ENCODE results near the gene IQCB1.
"Not testable (repeated sequence)": the region's sequence is repeated elsewhere in the genome, so short reads cannot be mapped to it uniquely, and the experiment has no call there.

IQCB1 gene

GRCh38 chr3:121794264-121794983 is 40.4 kb downstream of the IQCB1 start:
- no peak overlapping the region for H2AFZ ChIP-seq (ENCODE audit: low read depth, low read length)
- TF ChIP-seq EZH2 (IDR thresholded peaks at IDR 0.05; ENCODE audit: borderline replicate concordance, low read depth, low read length, severe bottlenecking), result no peak
- TF ChIP-seq, protein P1, sequence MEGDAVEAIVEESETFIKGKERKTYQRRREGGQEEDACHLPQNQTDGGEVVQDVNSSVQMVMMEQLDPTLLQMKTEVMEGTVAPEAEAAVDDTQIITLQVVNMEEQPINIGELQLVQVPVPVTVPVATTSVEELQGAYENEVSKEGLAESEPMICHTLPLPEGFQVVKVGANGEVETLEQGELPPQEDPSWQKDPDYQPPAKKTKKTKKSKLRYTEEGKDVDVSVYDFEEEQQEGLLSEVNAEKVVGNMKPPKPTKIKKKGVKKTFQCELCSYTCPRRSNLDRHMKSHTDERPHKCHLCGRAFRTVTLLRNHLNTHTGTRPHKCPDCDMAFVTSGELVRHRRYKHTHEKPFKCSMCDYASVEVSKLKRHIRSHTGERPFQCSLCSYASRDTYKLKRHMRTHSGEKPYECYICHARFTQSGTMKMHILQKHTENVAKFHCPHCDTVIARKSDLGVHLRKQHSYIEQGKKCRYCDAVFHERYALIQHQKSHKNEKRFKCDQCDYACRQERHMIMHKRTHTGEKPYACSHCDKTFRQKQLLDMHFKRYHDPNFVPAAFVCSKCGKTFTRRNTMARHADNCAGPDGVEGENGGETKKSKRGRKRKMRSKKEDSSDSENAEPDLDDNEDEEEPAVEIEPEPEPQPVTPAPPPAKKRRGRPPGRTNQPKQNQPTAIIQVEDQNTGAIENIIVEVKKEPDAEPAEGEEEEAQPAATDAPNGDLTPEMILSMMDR (IDR thresholded peaks at IDR 0.05; ENCODE audit: borderline replicate concordance, extremely low read depth, low read length, poor library complexity, severe bottlenecking), result no peak
- no peak overlapping the region for H3K27ac ChIP-seq (ENCODE audit: low read length)
- no peak for ATAC-seq (ENCODE audit: insufficient read depth, low read depth)
- H3K79me2 ChIP-seq (ENCODE audit: insufficient read depth, low read length), result no peaks in the 10 kb centered on the region
- no peaks in the 10 kb centered on the region for H3K27me3 ChIP-seq (ENCODE audit: insufficient read depth, low read length, poor library complexity)
- H3K4me2 ChIP-seq (ENCODE audit: insufficient read depth, low read length), result no peak overlapping the region
- no peaks in the 10 kb centered on the region for H4K20me1 ChIP-seq (ENCODE audit: insufficient read depth, low read length)
- H3K9me3 ChIP-seq (ENCODE audit: insufficient read depth, low read length, severe bottlenecking), result no peaks in the 10 kb centered on the region
- no peak for DNase-seq
- H3K4me3 ChIP-seq (ENCODE audit: low read depth in 1 of 2, low read length in 2 of 2), result no peak overlapping the region
- H3K36me3 ChIP-seq (ENCODE audit: insufficient read depth, low read length), result peaks cover 75% of the 10 kb centered on the region; the same call in 1 of the 2 replicates
- H3K9ac ChIP-seq (ENCODE audit: low read depth, low read length), result no peak overlapping the region
- no peaks in the 10 kb centered on the region for H3K4me1 ChIP-seq (ENCODE audit: insufficient read depth, low read length)

- Histone ChIP-seq H3K4me3 (ENCODE audit: low read depth in 1 of 2, low read length in 2 of 2) (no peak overlapping the region), H3K4me2 (ENCODE audit: insufficient read depth, low read length) (no peak overlapping the region), H3K27ac (ENCODE audit: low read length) (no peak overlapping the region), H3K79me2 (ENCODE audit: insufficient read depth, low read length) (no peaks in the 10 kb centered on the region), H3K36me3 (ENCODE audit: insufficient read depth, low read length) (peaks cover 76% of the 10 kb centered on the region), H2AFZ (ENCODE audit: low read depth, low read length) (no peak overlapping the region), H3K9ac (ENCODE audit: low read depth, low read length) (no peak overlapping the region), H3K9me3 (ENCODE audit: insufficient read depth, low read length, severe bottlenecking) (no peaks in the 10 kb centered on the region), H4K20me1 (ENCODE audit: insufficient read depth, low read length) (no peaks in the 10 kb centered on the region), H3K4me1 (ENCODE audit: insufficient read depth, low read length) (no peaks in the 10 kb centered on the region), H3K27me3 (ENCODE audit: insufficient read depth, low read length, poor library complexity) (no peaks in the 10 kb centered on the region)
- no peak for DNase-seq
- TF ChIP-seq, protein P1 (IDR thresholded peaks at IDR 0.05; ENCODE audit: borderline replicate concordance, extremely low read depth, low read length, poor library complexity, severe bottlenecking), result no peak
- TF ChIP-seq EZH2 (IDR thresholded peaks at IDR 0.05; ENCODE audit: borderline replicate concordance, low read depth, low read length, severe bottlenecking), result no peak
- ATAC-seq (ENCODE audit: insufficient read depth, low read depth), result no peak
These were observed 41.8 kb downstream of the IQCB1 start for GRCh38 chr3:121793078-121793477.

GRCh38 chr3:121786485-121786884 is 48.4 kb downstream of the IQCB1 start:
- Histone ChIP-seq H4K20me1 (ENCODE audit: insufficient read depth, low read length) (no peaks in the 10 kb centered on the region), H3K36me3 (ENCODE audit: insufficient read depth, low read length) (peaks cover 69% of the 10 kb centered on the region), H3K9ac (ENCODE audit: low read depth, low read length) (no peak overlapping the region), H3K4me2 (ENCODE audit: insufficient read depth, low read length) (no peak overlapping the region), H3K9me3 (ENCODE audit: insufficient read depth, low read length, severe bottlenecking) (no peaks in the 10 kb centered on the region), H3K27ac (ENCODE audit: low read length) (no peak overlapping the region), H2AFZ (ENCODE audit: low read depth, low read length) (no peak overlapping the region), H3K4me1 (ENCODE audit: insufficient read depth, low read length) (no peaks in the 10 kb centered on the region), H3K4me3 (ENCODE audit: low read depth in 1 of 2, low read length in 2 of 2) (no peak overlapping the region), H3K27me3 (ENCODE audit: insufficient read depth, low read length, poor library complexity) (no peaks in the 10 kb centered on the region), H3K79me2 (ENCODE audit: insufficient read depth, low read length) (no peaks in the 10 kb centered on the region)
- ATAC-seq (ENCODE audit: insufficient read depth, low read depth) (no peak), DNase-seq (no peak)
- TF ChIP-seq EZH2 (IDR thresholded peaks at IDR 0.05; ENCODE audit: borderline replicate concordance, low read depth, low read length, severe bottlenecking), result no peak
- TF ChIP-seq, protein P1 (IDR thresholded peaks at IDR 0.05; ENCODE audit: borderline replicate concordance, extremely low read depth, low read length, poor library complexity, severe bottlenecking), result no peak

- not testable (repeated sequence) for ATAC-seq (ENCODE audit: insufficient read depth, low read depth); H3K4me3 ChIP-seq (ENCODE audit: low read depth in 1 of 2, low read length in 2 of 2); H3K27me3 ChIP-seq (ENCODE audit: insufficient read depth, low read length, poor library complexity); H3K4me1 ChIP-seq (ENCODE audit: insufficient read depth, low read length); H3K9ac ChIP-seq (ENCODE audit: low read depth, low read length); H3K9me3 ChIP-seq (ENCODE audit: insufficient read depth, low read length, severe bottlenecking); H3K79me2 ChIP-seq (ENCODE audit: insufficient read depth, low read length); H3K27ac ChIP-seq (ENCODE audit: low read length); H4K20me1 ChIP-seq (ENCODE audit: insufficient read depth, low read length); H3K4me2 ChIP-seq (ENCODE audit: insufficient read depth, low read length); H2AFZ ChIP-seq (ENCODE audit: low read depth, low read length); DNase-seq
- peaks cover 73% of the 10 kb centered on the region for H3K36me3 ChIP-seq (ENCODE audit: insufficient read depth, low read length)
These were observed 52.1 kb downstream of the IQCB1 start for GRCh38 chr3:121782784-121783183.

Measured in DND-41 (cell line).